Measurements from ENCODE around the gene EYA2.

GRCh38 chr20:46903937-46904336 is 9.3 kb downstream of the EYA2 start:
- TF ChIP-seq CTCF (conservative IDR thresholded peaks at IDR 0.05; ENCODE audit: low read length) (no peak), EZH2phosphoT487 (IDR thresholded peaks at IDR 0.05; ENCODE audit: borderline replicate concordance) (no peak)

All from Loucy (cell line).